HCT116 (cell line): Measurements from ENCODE around the gene RGS6.

Experiments
- EZH2phosphoT487 ChIP-seq: fragments of 200-600 bp; IDR thresholded peaks from 2 replicates; pipeline ENCODE4 v1.6.1; 2018; ENCODE audit warnings: antibody characterized with exemption, borderline replicate concordance
- RAD21 ChIP-seq: IDR thresholded peaks from 2 replicates; pipeline ENCODE4 v1.6.1; 2012; ENCODE audit warnings: low read depth, mild to moderate bottlenecking
- TF ChIP-seq, protein P1 (sequence below), 3 experiments: fragments of 200-600 bp in 1 of 3; sonication (generic) in 1 of 3; IDR thresholded peaks in 2 of 3; conservative IDR thresholded peaks in 1 of 3; 2 replicates each; pipeline ENCODE4 v1.5.1; 2012 to 2017; ENCODE audit warnings: low read depth in 2 of 3, low read length in 2 of 3, antibody characterized with exemption in 1 of 3, borderline replicate concordance in 1 of 3, control low read depth in 1 of 3, mild to moderate bottlenecking in 1 of 3, mixed read lengths in 1 of 3, mixed run types in 1 of 3, moderate library complexity in 1 of 3; ENCODE audit not compliant: insufficient read depth in 1 of 3
- TF ChIP-seq, protein P2 (sequence below): IDR thresholded peaks from 2 replicates; pipeline ENCODE4 v1.6.1; 2012; ENCODE audit warnings: low read depth

GRCh38 chr14:72471346-72471745 lies 539.1 kb downstream of the RGS6 start:
- TF ChIP-seq, protein P1, sequence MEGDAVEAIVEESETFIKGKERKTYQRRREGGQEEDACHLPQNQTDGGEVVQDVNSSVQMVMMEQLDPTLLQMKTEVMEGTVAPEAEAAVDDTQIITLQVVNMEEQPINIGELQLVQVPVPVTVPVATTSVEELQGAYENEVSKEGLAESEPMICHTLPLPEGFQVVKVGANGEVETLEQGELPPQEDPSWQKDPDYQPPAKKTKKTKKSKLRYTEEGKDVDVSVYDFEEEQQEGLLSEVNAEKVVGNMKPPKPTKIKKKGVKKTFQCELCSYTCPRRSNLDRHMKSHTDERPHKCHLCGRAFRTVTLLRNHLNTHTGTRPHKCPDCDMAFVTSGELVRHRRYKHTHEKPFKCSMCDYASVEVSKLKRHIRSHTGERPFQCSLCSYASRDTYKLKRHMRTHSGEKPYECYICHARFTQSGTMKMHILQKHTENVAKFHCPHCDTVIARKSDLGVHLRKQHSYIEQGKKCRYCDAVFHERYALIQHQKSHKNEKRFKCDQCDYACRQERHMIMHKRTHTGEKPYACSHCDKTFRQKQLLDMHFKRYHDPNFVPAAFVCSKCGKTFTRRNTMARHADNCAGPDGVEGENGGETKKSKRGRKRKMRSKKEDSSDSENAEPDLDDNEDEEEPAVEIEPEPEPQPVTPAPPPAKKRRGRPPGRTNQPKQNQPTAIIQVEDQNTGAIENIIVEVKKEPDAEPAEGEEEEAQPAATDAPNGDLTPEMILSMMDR (IDR thresholded peaks at IDR 0.05 in 2 of 3, conservative IDR thresholded peaks at IDR 0.05 in 1 of 3; ENCODE audit: borderline replicate concordance in 1 of 3, insufficient read depth in 1 of 3, low read depth in 2 of 3, low read length in 2 of 3), result no peak
- TF ChIP-seq EZH2phosphoT487 (no peak), RAD21 (no peak)
- TF ChIP-seq, protein P2, sequence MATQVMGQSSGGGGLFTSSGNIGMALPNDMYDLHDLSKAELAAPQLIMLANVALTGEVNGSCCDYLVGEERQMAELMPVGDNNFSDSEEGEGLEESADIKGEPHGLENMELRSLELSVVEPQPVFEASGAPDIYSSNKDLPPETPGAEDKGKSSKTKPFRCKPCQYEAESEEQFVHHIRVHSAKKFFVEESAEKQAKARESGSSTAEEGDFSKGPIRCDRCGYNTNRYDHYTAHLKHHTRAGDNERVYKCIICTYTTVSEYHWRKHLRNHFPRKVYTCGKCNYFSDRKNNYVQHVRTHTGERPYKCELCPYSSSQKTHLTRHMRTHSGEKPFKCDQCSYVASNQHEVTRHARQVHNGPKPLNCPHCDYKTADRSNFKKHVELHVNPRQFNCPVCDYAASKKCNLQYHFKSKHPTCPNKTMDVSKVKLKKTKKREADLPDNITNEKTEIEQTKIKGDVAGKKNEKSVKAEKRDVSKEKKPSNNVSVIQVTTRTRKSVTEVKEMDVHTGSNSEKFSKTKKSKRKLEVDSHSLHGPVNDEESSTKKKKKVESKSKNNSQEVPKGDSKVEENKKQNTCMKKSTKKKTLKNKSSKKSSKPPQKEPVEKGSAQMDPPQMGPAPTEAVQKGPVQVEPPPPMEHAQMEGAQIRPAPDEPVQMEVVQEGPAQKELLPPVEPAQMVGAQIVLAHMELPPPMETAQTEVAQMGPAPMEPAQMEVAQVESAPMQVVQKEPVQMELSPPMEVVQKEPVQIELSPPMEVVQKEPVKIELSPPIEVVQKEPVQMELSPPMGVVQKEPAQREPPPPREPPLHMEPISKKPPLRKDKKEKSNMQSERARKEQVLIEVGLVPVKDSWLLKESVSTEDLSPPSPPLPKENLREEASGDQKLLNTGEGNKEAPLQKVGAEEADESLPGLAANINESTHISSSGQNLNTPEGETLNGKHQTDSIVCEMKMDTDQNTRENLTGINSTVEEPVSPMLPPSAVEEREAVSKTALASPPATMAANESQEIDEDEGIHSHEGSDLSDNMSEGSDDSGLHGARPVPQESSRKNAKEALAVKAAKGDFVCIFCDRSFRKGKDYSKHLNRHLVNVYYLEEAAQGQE, result no peak
